HG03039 (cell line): ENCODE data around the gene QARS1.

ENCODE experiments used
- ATAC-seq: cut with Tn5 transposase; IDR thresholded peaks from one replicate; pipeline ENCODE4 v1.9.1; 2021; ENCODE audit warnings: mild to moderate bottlenecking, moderate library complexity; ENCODE audit not compliant: unreplicated experiment

The QARS1 gene

DNA sequence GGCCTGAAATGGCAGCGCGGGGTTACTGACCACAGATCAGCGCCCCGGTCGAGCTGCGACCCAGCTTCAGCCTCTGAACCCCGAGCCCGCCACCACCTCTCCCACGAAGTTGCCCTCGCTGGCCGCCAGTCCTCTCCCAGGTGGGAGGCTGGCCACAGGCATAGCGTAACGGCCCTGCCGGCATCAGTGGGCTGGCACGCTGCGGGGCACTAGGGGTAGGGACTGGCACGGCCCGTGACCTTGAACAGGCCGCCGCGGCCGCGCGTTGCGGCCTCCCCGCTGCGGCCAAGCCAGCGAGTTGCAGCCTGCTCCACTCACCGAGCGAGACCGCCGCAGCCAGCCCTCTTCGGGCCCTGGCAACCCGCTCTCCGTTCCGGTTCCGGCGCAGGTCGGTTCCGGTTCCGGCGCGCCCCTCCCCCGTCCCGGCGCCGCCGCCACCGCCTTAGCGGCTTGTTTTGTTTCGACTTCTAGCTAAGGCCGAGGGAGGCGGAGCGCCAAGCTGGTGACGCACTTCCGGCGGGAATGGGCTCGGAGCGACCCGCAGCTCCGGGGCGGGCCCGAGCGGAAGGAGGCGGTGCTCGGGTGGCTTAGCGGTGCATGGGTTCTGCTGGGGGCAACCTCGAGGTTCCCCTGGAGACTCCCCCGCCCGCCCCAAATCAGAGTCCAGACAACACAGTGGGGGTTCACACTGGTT, 16.0 kb upstream of the QARS1 start, which contains the start of gene USP19:
Gene USP19 (minus strand): TSS at position 386 of the 694 bp plus-strand sequence. CDS start 1,678 bp downstream, outside the sequence.
- peak; percentile 77 for ATAC-seq

DNA sequence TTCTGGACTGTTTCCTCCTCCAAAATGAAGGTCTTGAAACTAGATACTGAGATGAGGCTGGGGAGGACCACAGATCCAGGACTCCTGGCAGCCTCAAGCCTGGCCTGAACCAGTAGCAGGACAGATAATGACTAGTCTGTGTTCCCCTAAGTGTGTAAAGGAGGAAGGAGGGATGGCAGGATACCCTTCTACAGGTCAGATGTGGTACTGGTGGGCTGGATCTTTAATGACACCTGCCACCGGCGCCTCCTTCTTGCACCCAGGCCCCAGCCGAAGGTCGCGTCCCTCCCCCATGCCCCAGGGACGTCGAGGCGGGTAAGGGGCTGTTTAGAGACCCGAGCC, 15.5 kb upstream of the QARS1 start:
- ATAC-seq = no peak

DNA sequence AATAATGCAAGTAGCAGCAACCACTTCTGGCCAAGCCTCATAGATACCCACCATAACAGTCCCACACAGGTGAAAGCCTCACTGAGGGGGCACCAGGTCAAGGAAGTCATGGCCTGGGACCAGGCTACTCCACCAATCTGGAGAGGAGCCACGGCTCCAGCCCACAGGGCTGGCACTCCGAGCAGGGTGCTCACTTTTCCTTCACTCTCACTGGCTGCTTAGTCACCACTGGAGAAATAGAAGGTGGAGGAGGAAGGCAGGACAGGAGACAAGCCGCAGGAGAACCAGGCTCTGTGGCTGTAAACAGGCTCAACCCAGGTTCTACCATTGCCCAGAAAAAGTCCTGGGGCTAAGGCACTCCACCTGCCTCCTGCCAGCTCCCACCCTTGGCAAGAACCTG, 14.9 kb upstream of the QARS1 start:
- ATAC-seq = no peak

DNA sequence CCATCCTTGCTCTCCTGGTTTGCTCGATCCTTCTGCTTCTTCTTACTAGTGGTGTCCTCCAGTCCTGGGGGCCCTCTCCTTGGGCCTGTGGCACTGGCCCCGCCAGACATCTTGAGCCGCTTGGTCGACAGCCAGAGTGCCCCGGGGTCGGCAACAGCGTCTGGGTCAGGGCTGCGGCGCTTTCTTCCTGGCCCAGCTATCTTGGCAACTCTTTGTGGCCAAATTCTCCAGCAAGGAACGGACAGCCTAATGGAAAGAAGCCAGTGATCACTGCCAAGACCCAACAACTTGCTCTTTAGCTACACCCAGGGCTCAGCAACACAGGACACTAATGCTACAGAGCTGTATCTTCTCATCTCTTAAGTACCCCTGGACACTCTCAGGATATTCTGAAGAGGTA, 14.5 kb upstream of the QARS1 start:
- no peak for ATAC-seq

DNA sequence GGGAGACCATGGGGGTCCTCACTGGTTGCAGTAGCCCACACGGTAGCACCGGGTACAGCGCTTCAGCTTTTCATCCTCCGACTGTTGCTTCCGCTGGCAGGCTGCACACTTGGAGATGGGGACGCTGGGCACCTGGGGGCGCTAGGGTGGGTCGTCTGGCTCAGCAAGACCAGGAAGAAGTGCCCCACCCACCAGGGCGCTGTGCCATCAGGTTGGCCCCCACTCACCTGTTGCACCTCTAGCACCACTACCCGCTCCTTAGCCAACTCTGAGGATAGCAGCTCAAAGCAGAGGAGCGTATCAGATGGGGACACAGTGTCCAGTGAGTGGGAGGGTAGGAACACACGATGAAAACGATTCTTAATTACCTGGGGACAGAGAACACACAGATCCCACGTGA, 7.7 kb upstream of the QARS1 start:
- ATAC-seq = no peak

DNA sequence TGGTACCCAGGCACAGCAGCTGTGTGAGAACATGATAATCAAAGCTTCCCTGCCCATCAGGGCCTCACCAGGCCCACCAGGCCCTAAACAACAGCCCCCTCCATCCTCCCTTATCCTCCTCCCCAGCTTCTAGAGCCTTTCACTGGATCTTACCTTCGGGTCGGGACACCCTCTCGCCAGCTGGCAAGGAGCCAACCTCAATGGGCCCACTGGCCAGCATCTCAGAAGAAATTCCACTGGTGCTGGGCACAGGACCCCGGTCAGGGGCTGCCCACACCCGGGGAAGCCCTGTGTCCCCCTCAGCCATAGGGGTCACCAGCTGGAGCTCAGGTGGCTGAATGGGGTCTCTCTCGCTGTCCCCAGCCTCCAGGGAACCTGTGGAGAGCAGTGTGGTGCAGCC, 6.8 kb upstream of the QARS1 start:
- no peak for ATAC-seq

DNA sequence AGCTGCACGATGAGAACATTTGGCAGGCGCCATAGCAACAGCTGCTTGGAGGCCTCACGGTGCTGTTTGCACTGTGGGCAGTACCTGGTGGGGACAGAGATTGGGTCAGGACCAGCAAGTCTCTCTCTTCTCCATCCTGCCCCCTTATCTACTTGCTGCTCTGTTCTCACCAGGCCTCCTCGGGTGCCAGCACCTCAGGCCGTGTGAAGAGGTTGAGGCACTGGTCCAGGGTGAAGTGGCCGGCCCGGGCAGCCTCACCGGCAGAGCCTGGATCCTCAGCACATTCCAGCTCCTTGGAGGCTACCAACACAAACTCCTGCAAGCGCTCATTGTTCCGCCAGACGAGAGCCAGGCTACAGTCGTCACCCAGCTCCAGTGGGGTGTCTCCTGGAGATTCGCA, 6.2 kb upstream of the QARS1 start:
- ATAC-seq = no peak

DNA sequence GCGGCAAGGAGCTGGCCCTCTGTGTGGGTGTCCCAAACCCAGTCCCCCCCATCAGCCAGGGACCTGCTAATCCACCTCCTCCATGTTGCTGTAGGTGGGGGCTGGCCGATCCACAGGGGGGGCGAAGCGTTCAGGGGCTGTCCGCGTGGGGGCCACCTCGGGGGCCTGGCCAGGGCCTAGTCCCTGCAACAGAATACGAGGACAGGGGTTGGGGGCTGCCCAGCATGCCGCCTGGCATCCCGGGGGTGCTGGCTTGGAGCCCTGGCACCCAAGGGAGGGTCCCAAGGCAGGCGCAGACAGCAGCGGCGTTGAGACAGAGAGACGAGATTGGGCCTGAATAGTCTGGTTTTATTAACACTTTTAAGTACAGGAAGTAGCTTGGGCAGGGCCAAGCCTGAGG, 3.8 kb upstream of the QARS1 start:
- no peak for ATAC-seq

DNA sequence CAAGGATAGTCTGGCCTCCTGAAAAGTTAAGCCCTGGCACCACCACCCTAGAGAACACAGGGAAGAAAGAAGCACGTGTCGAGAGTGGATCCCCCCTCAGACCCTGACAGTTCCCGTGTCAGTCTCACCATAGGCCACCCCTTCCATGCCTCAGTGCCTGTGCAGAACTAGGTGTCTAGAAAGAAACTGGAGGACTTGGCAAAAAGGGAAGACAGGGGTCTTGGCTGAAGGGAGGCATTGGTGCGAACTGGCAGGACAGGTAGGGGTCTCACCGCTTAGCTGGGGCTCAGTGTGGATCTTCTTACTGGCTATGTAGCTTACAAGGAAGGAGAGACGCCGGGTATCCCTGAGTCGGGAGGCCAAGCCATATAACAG, 518 bp downstream of the QARS1 start:
- ATAC-seq = no peak

DNA sequence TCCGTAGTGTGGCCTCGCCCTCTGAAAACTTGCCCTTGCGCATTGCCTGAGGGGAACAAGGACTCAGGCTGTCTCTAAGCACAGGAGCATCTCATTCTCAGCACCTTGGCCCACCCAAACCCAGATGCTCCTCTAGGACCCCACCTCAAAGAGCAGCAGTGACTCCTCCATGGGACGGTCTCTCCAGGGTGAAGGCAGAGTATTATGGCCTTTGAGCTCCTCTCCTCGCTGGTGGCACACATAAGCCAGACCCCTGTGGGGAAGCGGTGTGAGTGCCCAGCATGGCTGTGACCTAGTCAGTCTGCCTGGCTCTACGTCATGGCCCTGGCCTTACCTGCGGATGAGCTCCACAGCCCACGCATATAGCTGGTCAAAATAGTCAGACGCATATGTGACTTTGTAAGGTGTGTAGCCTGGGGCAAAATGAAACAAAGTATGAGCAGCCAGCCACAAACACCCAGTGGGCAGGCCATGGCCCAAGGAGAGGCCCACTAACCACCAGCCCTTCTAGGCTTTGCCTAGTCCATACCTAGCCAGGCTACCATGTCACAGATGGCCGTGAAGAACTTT, 4.4 kb downstream of the QARS1 start:
- no peak for ATAC-seq

DNA sequence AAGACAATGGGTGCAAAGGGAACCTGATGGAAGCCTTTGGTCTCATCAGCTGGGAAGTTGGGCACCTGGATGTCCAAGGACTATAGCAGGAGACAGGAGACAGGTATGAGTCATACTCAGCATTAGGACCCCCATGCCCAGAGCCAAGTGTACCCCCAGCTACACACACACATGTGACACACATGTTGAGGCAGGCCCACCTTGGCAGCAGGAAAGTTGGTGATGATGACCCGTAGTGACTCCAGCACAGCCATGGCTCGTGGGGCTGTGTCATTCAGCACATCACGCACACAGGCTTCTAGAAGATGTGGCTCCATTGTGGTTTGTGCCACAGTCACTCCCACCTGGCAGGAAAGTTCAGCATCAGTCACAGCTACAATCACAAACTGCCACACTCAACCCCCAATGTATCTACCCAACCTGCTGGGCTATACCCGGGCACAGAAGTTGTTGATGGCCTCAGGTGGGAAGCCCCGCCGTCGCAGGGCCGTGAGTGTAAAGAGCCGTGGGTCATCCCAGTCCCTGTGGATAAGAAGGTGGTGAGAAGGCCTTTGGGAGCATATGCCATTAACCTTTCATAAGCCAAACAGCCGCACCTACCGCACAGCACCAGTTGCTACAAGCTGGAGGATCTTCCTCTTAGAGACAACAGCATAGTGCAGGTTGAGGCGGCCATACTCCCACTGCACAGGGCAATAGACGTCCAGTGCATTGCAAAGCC, 5.5 kb downstream of the QARS1 start:
- ATAC-seq = no peak

DNA sequence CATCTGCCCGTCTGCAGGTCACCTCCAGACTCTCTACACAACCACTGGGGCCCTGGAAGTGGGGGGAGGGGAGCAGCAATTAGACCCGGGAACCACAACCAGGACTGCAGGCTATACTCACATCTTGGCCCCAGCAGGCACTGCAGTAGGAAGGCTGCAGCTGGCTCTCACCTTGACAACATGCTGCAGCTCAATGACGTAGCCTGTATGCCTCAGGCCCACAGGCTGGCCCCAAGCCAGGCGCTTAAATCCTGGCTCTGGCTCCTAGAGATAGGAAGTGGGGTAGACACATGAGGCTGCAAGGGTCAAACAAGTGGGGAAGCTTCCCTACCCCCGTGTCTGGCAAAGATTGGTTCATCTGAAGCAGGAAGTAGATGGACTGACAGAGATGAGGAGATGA, 6.1 kb downstream of the QARS1 start:
- no peak for ATAC-seq

DNA sequence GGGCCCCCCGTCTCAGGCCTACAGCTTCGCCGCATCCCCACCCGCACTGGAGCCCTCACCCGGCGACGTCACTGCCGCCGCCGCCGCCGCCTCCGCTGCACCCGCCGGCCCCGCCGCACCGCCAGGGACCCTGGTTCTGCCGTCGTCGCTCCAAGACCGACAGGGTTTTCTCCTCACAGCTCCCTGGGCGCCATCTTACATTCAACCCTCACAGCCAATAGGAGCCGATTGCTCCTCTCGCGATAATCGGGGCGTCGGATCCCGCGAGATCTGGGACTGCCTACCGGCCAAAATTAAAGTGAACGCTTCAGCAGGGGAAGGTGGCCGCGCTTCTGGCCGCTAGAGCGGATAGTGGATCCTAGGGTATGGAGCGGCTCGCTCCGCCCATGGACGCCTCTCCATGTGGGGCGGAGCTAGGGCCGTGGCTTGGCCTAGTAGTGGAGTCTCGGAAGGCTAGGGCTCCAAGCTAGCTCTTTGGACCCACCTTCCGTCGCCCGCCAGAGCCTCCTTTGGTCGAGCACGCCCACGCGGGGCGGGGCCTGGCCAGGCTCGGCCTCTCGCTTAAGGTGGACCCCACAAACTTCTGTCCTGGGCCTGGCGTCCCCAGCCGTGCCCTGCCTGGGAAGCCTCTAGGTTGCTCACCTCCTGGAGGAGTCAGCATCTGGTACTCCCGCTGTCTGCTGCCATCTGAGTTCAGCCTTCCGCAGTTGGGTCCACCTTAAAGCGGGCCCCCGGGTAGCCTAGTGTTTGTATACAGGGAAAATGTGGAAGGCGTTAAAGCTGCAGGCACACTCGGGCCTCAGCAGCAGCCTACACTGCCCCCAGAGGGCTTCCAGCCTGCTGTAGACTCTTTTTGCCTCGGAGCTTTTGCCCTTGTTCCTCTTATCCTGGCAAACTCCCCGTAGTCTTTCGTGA, 10.4 kb downstream of the QARS1 start, which contains the start of gene QRICH1:
Gene QRICH1 (minus strand): TSS at position 219 of the 915 bp plus-strand sequence. CDS start 17,054 bp downstream, outside the sequence.
- ATAC-seq = peak; percentile 70

DNA sequence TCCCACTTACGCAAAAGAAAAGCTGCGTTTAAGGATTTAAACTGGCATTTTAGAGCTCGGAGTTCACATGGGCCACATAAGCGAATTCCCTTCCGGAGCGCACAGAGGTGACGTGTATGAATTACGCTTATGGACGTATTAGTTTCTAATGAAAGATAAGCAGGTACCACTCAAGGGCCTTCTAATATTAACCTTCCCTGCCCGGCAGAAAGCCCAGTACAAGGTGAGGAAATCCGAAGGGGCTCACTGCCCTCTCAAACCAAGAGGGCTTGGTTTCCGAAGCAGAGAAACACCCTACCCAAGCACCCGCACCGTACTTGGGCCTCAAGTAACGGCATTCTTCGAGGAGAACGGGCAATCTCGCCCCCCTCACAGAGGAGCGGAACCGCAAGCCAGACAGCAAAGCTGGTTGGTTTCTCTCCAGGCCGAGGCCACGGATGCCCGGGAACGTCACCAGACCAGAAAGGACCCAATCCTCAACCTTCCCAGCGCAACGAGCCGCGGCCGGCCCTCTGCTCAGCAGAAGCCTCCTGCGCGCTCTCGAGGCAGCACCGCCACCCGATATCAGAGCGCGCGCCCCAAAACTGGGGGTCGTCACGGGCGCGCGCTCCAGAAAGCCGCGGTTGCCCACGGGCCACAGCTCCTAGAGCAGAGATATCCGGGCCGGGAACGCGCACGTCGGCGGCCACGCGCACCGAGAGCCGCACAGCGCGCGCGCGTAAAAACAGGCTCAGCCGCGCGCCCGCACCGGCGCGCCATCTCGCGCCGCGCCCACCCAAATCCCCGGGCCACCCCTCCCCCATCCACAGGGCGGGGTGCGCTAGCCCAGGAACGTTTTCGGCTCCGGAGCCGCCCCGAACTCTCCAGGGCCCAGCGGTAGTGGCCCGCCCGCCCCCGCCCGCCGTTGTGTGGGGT, 11.4 kb downstream of the QARS1 start:
- peak; percentile 30 for ATAC-seq

DNA sequence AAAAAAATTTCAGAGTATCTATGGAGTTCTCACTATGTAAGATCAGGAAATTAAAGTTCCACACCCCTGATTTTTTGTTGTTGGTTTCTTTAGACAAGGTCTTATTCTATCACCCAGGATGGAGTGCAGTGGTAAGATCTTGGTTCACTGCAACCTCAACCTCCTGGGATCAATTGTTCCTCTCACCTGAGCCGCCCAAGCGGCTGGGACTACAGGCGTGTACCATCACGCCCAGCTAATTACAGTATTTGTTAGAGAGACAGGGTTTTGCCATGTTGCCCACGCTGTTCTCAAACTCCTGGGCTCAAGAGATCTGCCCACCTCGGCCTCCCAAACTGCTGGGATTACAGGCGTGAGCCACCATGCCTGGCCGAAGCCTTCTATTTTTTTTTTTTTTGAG, 23.1 kb downstream of the QARS1 start:
- ATAC-seq = no peak

DNA sequence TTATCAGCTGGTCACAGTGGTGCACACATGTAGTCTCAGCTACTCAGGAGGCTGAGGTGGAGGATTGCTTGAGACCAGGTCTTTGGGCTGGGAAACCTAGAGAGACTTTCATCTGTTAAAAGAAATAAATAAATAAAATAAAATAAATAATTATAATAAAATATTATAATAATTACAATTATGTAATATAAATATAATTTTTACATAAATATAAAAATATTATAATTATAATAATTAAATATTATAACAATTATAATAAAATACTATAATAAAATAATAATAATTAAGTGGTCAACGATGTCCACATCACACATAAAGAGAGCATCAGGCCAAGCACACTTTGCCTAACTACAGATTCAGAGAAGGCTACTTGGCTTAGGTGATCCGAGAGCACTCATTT, 25.3 kb downstream of the QARS1 start:
- ATAC-seq = no peak

DNA sequence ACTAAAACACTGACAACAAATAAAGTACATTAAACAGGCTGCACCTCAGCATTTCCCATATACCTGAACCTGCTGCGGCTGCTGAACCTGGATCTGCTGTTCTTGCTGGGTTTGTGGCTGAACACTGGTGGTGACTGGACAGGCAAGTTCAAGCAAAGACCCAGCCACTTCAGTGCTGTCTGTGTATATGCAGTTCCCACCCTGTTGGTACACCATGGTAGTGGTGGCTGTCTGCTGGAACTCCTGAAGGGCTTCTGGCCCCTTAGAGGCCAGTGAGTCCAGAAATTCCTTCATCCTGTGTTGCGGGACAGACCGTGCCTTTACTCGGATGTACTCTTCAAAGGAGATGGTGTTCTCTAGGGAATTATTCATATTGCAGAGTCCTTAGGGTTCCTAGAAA, 27.9 kb downstream of the QARS1 start:
- no peak for ATAC-seq

DNA sequence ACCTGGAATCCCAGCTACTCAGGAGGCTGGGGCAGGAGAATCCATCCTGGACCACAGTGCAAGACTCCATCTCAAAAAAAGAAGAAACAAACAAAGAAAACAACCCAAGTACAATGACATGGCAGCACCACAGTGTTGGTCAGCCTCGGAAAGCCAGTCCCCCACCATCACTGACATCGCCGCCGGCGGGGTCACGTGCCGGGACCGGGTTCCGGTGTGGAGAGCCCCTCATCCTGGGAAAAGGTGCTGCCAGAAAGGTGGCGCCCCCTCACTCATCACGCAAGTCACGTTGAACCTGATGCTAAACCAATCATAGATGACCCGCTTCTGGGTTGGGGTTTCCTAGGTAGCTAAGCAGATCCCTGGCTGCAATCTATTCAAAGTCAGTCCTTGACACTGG, 28.4 kb downstream of the QARS1 start:
- ATAC-seq = no peak

DNA sequence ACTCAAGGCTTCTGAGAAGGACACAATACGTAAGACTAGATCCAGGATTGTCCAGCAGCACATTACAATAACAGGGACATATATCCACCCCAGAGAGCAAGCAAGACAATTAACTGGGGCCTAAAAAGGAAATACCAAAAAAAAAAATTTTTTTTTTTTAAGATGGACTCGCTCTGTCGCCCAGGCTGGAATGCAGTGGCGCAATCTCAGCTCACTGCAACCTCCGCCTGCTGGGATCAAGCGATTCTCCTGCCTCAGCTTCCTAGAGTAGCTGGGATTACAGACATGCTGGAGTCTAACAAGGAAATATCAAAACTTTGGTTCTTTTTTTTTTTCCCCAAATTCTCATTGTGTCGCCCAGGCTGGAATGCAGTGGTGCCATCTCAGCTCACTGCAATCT, 46.5 kb downstream of the QARS1 start:
- ATAC-seq = no peak

DNA sequence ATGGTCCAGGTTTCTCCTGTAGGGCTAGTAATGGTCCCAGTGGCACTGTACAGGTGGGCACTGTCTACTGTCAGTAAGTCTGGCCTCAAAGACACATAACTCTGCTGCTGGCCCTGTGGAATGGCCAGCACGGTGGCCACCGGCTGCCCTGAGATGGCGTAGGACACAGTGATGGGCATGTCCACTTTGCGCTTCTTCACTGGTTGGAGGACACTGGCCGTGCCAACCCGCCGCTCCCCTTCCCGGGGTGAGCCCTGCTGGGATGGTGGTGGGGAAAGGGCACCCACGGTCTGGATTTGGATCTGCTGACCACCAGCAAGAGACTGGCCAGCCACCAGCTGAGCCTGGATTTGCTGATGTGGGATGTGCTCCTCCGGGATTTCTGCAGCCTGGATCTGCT, 47.3 kb downstream of the QARS1 start:
- no peak for ATAC-seq
